GM23248 (cell line): Measurements from ENCODE around the gene PRKAR1B.

Experiments
- EZH2 ChIP-seq: fragments of 200-600 bp; sonication (generic); IDR thresholded peaks from 2 replicates; pipeline ENCODE4 v1.6.1; 2018; ENCODE audit warnings: antibody characterized with exemption, mild to moderate bottlenecking; ENCODE audit not compliant: insufficient read depth, poor library complexity, severe bottlenecking
- EZH2phosphoT487 ChIP-seq: fragments of 200-600 bp; sonication (generic); IDR thresholded peaks from 2 replicates; pipeline ENCODE4 v1.6.1; 2018; ENCODE audit warnings: antibody characterized with exemption, moderate library complexity, mild to moderate bottlenecking, low read depth; ENCODE audit not compliant: insufficient read depth

- TF ChIP-seq EZH2 (no peak), EZH2phosphoT487 (no peak)
These were observed 222.6 kb downstream of the PRKAR1B start for GRCh38 chr7:504221-505111.
